ENCODE measurements around the gene SRRM3.
A peak's percentile ranks its signal among the peaks of the same experiment; 100 is the strongest.
"Not testable (repeated sequence)": the region's sequence is repeated elsewhere in the genome, so short reads cannot be mapped to it uniquely, and the experiment has no call there.

SRRM3 gene

GRCh38 chr7:76294344-76295024, 92.8 kb downstream of the SRRM3 start:
- peak; percentile 35 for DNase-seq

GRCh38 chr7:76296743-76297740, 95.3 kb downstream of the SRRM3 start:
- no peak for DNase-seq

- no peak for DNase-seq
Measured at GRCh38 chr7:76300166-76300731, 98.6 kb downstream of the SRRM3 start.

GRCh38 chr7:76301000-76301399, 99.3 kb downstream of the SRRM3 start:
- DNase-seq, result no peak

- peak; percentile 65 for DNase-seq
Measured at GRCh38 chr7:76302347-76303201, 100.9 kb downstream of the SRRM3 start, which contains the start of gene HSPB1. TSS of gene HSPB1 (plus strand) at chr7:76302673. CDS start at chr7:76302713, 40 bp downstream.

GRCh38 chr7:76303202-76304147, 101.8 kb downstream of the SRRM3 start:
- DNase-seq, result peak; percentile 80

- DNase-seq, result no peak
Measured at GRCh38 chr7:76304888-76305375, 103.2 kb downstream of the SRRM3 start.

GRCh38 chr7:76308874-76309273, 107.2 kb downstream of the SRRM3 start:
- not testable (repeated sequence) for DNase-seq

- not testable (repeated sequence) for DNase-seq
Measured at GRCh38 chr7:76309341-76310101, 107.8 kb downstream of the SRRM3 start.

GRCh38 chr7:76310102-76310957, 108.6 kb downstream of the SRRM3 start:
- no peak for DNase-seq

GRCh38 chr7:76311838-76312237, 110.1 kb downstream of the SRRM3 start:
- not testable (repeated sequence) for DNase-seq

- peak; percentile 98 for DNase-seq
Measured at GRCh38 chr7:76314042-76314721, 112.5 kb downstream of the SRRM3 start.

GRCh38 chr7:76314740-76315139, 113.0 kb downstream of the SRRM3 start:
- DNase-seq, result not testable (repeated sequence)

- no peak for DNase-seq
Measured at GRCh38 chr7:76315364-76315763, 113.7 kb downstream of the SRRM3 start.

GRCh38 chr7:76316984-76317781, 115.5 kb downstream of the SRRM3 start:
- peak; percentile 15 for DNase-seq

- peak; percentile 97 for DNase-seq
Measured at GRCh38 chr7:76317782-76318487, 116.2 kb downstream of the SRRM3 start.
